ENCODE measurements around the gene PARD6B. TPM values are rescaled to one million over a fixed set of nuclear protein-coding genes. Genes with fewer than 3 reads are reported as not detected.
A peak's percentile ranks its signal among the peaks of the same experiment; 100 is the strongest.
"Not testable (repeated sequence)": the region's sequence is repeated elsewhere in the genome, so short reads cannot be mapped to it uniquely, and the experiment has no call there.

The PARD6B gene
- total RNA-seq, 1 donor from 2014 or later = 12.4 TPM

DNA sequence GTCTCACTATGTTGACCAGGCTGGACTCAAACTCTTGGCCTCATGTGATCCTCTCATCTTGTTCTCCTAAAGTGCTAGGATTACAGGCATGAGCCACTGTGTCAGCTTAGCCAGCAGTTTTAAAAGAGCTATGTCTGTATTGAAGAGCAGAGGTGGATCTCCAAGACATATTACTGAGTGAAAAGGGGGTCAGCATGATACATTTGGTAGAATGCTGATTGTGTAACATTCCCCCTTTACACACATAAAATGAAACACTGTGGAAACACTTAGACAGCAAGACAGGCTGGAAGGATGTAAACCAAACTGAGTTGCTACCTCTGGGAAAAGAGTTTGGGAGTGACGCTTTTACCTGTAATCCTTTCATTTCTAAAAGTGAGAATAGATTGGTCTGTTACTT is 38.4 kb upstream of the PARD6B start:
- Histone ChIP-seq H3K27me3 (ENCODE audit: control insufficient read depth, insufficient read depth, low read length) (no peaks in the 10 kb centered on the region), H3K4me3 (ENCODE audit: low read depth, low read length) (no peak overlapping the region), H3K36me3 (ENCODE audit: control insufficient read depth, insufficient read depth, low read length) (no peaks in the 10 kb centered on the region)
- TF ChIP-seq, protein P1, sequence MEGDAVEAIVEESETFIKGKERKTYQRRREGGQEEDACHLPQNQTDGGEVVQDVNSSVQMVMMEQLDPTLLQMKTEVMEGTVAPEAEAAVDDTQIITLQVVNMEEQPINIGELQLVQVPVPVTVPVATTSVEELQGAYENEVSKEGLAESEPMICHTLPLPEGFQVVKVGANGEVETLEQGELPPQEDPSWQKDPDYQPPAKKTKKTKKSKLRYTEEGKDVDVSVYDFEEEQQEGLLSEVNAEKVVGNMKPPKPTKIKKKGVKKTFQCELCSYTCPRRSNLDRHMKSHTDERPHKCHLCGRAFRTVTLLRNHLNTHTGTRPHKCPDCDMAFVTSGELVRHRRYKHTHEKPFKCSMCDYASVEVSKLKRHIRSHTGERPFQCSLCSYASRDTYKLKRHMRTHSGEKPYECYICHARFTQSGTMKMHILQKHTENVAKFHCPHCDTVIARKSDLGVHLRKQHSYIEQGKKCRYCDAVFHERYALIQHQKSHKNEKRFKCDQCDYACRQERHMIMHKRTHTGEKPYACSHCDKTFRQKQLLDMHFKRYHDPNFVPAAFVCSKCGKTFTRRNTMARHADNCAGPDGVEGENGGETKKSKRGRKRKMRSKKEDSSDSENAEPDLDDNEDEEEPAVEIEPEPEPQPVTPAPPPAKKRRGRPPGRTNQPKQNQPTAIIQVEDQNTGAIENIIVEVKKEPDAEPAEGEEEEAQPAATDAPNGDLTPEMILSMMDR (IDR thresholded peaks at IDR 0.05; ENCODE audit: insufficient read depth, low read length, severe bottlenecking) = no peak
- DNase-seq (ENCODE audit: low read depth) = no peak
- FAIRE-seq = no peak

DNA sequence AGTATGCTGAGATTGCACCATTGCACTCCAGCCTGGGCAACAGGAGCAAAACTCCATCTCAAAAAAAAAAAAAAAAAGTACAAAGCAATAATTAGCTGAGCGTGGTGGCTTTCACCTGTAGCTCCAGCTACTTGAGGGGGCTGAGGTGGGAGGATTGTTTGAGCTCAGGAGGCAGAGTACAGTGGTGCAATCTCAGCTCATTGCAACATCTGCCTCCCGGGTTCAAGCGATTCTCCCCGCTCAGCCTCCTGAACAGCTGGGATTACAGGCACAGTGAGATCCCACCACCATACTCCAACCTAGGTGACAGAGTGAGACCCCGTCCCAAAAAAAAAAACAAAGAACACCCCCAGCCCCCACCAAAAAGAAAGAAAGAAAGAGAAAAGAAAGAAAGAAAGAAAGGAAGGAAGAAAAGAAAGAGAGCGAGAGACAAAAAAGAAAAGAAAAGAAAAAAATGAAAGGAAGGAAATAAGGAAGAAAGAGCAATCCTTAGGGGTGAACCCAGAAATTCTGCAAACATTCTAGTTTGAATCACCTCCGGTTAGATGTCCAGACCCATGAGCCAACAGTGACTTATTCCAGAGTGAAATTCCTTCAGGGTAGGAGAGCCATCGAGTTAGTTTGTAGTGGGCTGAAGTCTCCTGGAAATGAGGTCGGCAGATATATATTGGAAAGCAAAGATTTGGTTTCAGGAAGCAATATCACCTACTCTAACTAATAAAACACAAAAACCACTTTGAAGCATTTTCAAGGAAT is 36.8 kb upstream of the PARD6B start:
- DNase-seq (ENCODE audit: low read depth) = peak; percentile 51
- no peak for FAIRE-seq

DNA sequence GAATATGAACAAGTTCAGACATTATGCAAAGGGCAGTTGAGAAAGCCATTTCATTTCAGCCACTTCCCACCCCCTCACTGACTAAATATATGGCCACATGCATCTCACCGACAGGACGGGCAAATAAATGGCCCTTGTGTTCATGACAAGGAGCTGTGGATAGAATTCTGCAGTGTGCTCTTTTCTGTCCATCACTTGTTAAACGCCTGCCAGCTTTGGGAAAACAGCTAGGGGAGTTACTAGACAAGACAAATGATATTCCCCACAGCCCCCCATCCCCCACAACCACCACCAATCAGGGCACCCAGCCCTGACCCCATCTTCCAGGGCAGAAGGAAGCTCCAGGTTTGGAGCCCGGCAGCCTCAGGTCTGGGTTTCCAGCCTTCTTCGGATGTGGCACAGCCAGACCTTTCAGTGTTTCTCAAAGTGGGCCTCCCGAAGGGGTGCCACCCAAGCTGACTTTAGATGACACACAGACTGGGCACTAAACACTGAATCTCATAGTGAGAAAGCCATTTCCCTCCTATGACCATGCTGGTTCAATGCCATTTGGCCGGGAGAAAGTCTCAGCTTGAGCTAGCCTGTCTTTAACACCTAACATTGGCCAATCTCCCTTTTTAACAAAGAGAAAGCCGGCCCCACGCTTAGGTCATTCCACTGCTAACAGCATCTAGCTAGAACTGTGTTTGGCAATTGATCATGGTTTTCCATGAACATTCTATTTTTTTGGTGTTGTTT is 36.1 kb upstream of the PARD6B start:
- FAIRE-seq (no peak), DNase-seq (ENCODE audit: low read depth) (no peak)
- Histone ChIP-seq H3K4me3 (ENCODE audit: low read depth, low read length) (no peak overlapping the region), H3K27me3 (ENCODE audit: control insufficient read depth, insufficient read depth, low read length) (no peaks in the 10 kb centered on the region), H3K36me3 (ENCODE audit: control insufficient read depth, insufficient read depth, low read length) (no peaks in the 10 kb centered on the region)
- TF ChIP-seq, protein P1 (IDR thresholded peaks at IDR 0.05; ENCODE audit: insufficient read depth, low read length, severe bottlenecking) = no peak

More for the DNA sequence above, 36.8 kb upstream of the PARD6B start:
- Histone ChIP-seq H3K36me3 (ENCODE audit: control insufficient read depth, insufficient read depth, low read length) (no peaks in the 10 kb centered on the region), H3K27me3 (ENCODE audit: control insufficient read depth, insufficient read depth, low read length) (no peaks in the 10 kb centered on the region), H3K4me3 (ENCODE audit: low read depth, low read length) (no peak overlapping the region)
- TF ChIP-seq, protein P1 (IDR thresholded peaks at IDR 0.05; ENCODE audit: insufficient read depth, low read length, severe bottlenecking) = no peak

DNA sequence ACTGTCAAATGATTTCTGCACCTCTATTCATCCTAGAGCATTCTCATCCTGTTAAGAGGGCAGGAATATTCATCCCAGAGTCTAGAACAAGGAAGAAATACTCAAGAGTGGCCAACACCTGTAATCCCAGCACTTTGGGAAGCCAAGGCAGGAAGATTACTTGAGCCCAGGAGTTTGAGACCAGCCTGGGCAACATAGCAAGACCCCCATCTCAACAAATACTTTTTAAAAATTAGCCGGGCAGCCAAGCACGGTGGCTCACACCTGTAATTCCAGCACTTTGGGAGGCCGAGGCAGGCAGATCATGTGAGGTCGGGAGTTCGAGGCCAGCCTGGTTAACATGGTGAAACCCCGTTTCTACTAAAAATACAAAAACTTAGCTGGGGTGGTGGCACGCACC is 33.1 kb upstream of the PARD6B start:
- H3K36me3 ChIP-seq (ENCODE audit: control insufficient read depth, insufficient read depth, low read length); FAIRE-seq; H3K27me3 ChIP-seq (ENCODE audit: control insufficient read depth, insufficient read depth, low read length); DNase-seq (ENCODE audit: low read depth); H3K4me3 ChIP-seq (ENCODE audit: low read depth, low read length): not testable (repeated sequence)

DNA sequence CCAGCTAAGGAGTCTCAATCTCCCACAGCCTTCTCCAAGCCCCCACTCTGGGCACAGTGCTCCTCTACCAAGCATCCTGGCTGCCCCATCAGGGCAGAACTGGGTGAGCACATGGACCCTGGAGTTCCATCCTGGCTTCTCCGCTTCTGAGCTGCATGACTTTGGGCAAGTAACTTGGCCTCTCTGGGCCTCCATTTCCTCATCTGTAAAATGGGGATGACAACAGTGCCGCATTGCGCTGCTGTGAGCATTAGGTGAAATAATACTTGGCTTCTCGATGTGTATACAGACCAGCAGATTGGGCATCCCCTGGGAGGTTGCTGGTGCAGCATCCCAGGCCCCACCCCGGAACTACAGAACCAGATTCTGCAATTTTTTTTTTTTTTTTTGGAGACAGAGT is 31.7 kb upstream of the PARD6B start:
- FAIRE-seq = no peak
- Histone ChIP-seq H3K4me3 (ENCODE audit: low read depth, low read length) (no peak overlapping the region), H3K36me3 (ENCODE audit: control insufficient read depth, insufficient read depth, low read length) (no peaks in the 10 kb centered on the region), H3K27me3 (ENCODE audit: control insufficient read depth, insufficient read depth, low read length) (no peaks in the 10 kb centered on the region)
- DNase-seq (ENCODE audit: low read depth) = no peak
- TF ChIP-seq, protein P1 (IDR thresholded peaks at IDR 0.05; ENCODE audit: insufficient read depth, low read length, severe bottlenecking) = no peak

Data from bronchial epithelial cell (primary cell).